CD4-positive, alpha-beta T cell treated with Interleukin-4 for 1 hour (primary cell): ENCODE data around the gene MAZ.
A peak's percentile ranks its signal among the peaks of the same experiment; 100 is the strongest.
"Not testable (repeated sequence)": the region's sequence is repeated elsewhere in the genome, so short reads cannot be mapped to it uniquely, and the experiment has no call there.

Experiments used
- DNase-seq, 2 donors: peaks; one replicate each; pipeline ENCODE4 v3.0.0-alpha.2; 2020 to 2022

The MAZ gene

DNA sequence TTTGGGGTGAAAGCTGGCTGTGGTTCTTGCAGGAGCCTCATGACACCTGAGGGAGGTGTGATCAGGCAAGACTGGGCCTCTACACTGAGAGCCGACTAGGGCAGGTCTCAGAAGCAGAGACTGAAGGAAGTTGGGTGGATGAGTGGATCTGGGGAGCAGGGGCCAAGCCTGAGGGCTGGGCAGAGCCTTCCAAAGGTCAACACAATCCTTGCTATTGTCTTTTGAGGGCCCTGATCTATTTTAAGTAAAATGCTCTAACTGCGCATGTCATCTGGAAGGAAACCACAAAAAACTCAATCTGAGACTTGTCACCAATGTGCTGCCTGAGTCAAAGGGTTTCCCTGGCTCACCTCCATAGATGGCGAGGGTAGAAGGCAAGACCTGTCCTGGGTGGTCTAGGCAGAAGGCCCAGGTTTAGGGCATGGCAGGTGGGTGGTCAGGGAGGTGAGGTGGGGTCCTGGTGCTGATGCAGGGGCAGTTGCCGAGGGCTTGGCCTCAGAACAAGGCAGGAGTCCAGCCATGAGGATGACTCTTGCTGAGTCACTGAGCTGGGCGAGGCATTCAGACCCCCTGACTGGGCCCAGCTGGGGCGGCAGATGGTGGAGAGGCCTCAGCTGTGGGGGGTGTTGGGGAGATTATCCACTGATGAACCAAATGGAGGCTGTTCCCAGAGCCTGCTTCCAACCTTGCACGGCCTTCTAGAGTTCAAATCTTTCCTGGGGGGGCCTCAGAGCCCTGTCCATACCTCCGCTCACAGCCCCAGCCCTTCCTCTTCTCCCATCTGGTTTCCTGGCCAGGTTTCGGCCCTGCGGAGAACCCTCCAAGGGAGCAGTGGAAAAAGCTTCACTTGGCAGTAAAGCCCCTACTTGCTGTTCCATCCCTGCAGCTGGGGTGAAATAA is 19.1 kb downstream of the MAZ start:
- DNase-seq = peak in 1 of 2 donors; percentile 37

DNA sequence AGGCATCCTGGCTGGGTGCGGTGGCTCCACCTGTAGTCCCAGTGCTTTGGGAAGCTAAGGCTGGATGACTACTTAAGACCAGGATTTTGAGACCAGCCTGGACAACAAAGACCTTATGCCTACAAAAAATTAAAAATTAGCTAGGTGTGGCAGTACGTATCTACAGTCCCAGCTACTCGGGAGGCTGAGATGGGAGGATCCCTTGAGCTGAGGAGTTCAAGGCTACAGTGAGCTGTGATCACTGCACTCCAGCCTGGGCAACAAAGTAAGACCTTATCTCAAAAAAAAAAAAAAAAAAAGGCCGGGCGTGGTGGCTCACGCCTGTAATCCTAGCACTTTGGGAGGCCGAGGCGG is 20.0 kb downstream of the MAZ start:
- no peak for DNase-seq

DNA sequence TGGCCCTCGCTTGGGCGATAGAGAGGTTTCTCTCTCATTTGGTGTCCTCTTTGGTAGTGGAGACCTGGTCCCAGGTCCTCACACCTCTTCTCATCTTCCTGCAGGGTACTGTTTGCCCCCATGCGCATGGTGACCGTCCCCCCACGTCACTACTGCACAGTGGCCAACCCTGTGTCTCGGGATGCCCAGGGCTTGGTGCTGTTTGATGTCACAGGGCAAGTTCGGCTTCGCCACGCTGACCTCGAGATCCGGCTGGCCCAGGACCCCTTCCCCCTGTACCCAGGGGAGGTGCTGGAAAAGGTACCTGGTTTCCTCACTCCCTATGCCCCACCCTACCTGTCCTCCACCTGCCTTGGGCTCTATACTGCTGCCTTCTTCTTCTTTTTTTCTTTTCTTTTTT is 24.4 kb downstream of the MAZ start:
- DNase-seq = no peak

DNA sequence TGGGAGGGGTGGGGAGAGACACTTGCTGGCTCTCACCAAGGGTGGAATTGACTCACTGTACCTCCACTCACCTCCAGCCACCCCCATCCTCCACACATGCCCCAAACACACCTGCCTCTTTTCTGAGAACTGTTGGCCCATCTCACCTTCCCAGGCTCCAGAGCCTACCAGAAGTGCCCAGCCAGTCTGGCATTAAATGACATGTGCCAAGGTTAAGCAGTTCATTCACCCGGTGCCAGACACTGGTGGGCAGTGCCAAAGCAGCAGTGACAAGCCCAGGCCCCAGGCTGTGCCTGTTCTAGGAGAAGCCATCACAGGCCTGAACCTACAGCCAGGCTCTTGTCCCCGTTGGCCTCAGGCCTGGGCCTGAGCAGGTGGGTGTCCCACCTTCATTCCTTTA is 25.2 kb downstream of the MAZ start:
- no peak for DNase-seq

DNA sequence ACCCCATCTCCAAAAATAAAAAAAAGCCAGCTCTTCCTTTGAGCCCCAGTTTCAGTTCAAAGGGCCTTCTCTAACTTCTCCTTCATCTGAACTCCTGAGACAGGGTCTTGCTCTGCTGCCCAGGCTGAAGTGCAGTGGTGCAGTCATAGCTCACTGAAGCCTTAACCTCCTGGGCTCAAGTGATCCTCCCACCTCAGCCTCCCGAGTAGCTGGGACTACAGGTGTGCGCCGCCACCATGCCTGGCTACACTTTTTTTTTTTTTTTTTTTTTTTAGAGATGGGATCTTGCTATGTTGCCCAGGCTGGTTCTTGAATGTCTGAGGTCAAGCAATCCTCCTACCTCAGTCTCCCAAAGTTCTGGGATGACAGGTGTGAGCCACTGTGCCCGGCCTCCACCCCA is 26.9 kb downstream of the MAZ start:
- not testable (repeated sequence) for DNase-seq

DNA sequence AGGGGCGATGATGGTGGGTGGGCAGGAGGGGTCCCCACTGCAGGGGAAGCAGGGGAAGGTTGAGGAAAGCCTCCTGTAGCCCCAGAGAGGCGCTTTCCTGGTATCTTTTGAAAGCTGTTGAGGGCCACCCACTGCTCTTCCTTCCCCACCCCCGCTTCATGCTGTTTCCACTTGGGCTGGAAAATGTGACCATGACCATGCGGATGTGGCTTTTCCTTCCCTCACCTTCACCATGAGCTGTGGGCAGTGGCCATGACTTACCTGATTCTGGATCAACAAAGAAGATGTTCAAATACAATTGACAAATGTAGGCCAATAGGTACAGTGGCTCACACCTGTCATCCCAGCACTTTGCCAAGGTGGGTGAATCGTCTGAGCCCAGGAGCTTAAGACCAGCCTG is 27.8 kb downstream of the MAZ start:
- DNase-seq = no peak

DNA sequence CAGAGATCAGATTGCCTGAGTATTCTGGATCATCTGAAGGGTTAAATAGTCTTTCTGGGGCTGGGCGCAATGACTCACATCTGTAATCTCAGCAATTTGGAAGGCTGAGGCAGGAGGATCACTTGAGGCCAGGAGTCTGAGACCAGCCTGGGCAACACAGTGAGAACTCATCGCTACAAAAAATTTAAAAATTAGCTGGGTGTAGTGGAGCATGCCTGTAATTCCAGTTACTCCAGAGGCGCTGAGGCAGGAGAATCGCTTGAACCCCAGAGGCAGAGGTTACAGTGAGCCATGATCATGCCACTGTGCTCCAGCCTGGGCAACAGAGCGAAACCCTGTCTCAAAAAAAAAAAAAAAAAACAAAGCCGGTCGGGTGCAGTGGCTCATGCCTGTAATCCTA is 29.6 kb downstream of the MAZ start:
- no peak for DNase-seq

DNA sequence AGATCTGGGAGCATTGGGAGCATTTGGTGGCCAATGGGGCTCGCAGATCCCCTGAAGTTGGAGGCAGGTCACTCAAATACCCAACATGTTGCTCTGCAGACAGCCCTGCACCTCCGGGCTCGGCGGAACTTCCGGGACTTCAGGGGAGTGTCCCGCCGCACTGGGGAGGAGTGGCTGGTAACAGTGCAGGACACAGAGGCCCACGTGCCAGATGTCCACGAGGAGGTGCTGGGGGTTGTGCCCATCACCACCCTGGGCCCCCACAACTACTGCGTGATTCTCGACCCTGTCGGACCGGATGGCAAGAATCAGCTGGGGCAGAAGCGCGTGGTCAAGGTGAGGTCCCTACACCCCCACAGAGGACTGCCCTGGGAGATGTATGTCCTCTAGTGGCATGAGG is 30.3 kb downstream of the MAZ start:
- no peak for DNase-seq

DNA sequence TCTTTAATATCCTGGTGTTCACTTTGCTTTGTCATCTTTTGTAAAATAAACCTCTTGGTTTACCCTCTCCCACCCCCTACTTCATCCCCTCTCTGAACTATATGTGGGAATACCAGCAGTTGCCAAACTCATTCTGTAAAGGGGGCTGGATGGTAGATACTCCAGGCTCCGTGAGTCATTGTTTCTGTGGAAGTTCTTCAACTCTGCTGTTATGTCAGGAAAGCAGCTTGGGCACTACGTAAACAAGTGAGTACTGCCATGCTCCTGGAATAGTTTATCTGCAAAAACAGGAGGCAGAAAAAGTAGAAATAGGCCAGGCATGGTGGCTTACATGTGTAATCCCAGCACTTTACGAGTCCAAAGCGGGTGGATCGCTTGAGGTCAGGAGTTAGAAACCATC is 31.5 kb downstream of the MAZ start:
- no peak for DNase-seq

DNA sequence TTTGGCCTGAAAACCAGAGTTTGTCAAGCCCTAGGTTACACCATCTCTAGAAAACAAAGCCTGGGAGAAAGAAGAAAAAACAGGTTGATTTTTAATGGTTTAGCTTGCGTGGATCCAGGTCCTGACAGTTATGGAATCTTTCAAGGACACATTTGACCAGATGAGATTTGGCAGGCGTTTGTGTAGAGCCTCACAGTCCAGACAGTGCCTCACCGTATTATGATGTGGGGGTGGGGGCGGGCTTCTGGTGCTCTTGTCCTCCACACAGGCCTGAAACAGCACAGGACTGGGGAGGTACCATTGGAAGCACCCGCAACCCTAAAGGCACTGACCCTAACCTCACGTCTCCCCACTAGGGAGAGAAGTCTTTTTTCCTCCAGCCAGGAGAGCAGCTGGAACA is 33.5 kb downstream of the MAZ start:
- no peak for DNase-seq

DNA sequence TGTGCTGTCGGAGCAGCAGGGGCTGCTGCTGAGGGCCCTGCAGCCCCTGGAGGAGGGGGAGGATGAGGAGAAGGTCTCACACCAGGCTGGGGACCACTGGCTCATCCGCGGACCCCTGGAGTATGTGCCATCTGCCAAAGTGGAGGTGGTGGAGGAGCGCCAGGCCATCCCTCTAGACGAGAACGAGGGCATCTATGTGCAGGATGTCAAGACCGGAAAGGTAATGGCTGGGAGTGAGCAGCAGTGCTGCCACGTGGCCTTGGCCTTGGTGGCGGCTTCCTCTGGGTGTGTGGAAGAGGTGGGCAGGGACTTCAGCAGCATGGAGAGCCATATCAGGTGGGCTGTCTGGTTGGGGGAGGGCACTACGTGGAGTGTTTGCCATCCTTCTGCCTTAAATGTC is 33.9 kb downstream of the MAZ start:
- DNase-seq = no peak

DNA sequence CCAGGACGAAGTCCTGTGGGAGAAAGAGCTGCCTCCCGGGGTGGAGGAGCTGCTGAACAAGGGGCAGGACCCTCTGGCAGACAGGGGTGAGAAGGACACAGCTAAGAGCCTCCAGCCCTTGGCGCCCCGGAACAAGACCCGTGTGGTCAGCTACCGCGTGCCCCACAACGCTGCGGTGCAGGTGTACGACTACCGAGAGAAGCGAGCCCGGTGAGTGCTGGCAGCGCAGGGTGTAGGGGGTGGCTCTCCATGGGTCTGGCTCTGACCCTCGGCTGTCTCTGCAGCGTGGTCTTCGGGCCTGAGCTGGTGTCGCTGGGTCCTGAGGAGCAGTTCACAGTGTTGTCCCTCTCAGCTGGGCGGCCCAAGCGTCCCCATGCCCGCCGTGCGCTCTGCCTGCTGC is 35.3 kb downstream of the MAZ start:
- no peak for DNase-seq

DNA sequence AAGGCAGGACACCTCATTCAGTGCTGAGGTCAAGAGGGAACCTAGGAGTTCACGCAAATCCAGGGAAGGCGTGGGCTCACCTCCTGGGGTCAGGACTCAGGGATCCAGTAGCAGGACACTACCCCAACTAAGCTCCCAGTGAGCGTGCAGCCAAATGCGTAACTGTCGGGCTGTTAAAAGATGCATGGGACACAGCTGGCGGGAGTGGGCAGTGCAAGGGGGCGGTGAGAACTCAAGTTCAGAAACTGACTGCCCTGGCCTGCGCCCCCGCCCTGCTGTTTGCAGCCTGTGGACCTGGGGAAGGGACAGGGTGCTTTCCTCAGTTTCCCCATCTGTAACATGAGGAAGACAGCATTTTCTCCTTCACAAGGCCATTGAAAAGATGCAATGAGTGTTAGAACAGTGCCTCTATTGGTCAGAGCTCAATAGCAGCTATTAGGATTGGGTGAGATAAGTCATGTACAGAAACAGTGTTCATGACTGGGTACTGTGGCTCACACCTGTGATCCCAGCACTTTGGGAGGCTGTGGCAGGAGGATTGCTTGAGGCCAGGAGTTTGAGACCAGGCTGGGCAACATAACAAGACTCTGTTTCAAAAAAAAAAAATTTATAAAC is 36.5 kb downstream of the MAZ start:
- DNase-seq = no peak

DNA sequence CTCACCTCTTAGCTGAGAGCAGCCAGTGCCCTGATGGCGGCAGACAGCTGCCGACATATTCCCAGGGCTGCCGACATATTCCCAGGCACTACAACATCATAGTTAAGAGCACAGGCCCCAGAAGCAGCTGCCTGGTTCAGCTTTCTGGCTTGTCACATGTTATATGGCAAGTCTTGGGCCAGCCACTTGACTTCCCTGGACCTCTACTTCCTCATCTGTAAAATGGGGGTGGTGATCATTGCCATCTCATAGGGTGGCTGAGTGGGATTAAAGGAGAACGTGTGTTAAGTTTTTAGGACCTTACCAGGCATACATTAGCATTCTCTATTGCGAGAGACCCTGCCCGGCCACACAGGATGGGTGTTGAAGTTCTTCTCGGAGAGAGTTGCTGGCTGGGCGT is 37.6 kb downstream of the MAZ start:
- no peak for DNase-seq

DNA sequence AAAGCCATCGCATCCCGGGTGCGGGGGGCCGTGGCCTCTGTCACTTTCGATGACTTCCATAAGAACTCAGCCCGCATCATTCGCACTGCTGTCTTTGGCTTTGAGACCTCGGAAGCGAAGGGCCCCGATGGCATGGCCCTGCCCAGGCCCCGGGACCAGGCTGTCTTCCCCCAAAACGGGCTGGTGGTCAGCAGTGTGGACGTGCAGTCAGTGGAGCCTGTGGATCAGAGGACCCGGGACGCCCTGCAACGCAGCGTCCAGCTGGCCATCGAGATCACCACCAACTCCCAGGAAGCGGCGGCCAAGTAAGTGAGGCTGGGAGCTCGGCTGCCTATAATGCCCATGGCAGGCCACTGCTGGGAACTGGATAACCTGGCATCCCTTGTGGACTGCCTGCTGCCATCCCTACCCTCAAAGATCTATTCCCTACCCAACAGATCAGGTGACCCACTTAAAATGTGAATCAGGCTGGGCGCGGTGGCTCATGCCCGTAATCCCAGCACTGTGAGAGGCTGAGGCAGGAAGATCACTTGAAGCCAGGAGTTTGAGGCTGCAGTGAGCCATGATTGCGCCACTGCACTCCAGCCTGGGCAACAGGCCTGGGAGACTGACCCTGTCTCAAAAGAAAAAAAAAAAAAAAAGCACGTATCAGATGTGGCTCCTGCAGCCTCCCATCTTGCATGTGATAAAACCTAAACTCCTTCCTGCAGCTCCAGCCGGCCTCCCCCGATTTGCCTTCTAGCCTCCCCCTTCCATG is 38.4 kb downstream of the MAZ start:
- no peak for DNase-seq

DNA sequence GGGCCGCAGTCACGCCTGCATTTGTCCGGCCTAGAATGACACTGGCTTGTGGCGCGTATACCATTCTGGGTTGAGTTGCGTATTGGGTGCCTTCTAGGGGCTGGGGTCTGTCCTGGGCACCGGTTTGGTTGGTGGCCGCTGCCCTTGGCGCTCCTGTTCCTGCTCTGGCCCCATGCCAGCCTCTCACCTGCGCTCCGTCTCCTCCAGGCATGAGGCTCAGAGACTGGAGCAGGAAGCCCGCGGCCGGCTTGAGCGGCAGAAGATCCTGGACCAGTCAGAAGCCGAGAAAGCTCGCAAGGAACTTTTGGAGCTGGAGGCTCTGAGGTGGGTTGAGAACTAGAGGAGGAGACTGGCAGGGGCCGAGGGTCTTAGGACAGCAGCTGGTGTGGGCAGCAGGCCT is 39.3 kb downstream of the MAZ start:
- no peak for DNase-seq

DNA sequence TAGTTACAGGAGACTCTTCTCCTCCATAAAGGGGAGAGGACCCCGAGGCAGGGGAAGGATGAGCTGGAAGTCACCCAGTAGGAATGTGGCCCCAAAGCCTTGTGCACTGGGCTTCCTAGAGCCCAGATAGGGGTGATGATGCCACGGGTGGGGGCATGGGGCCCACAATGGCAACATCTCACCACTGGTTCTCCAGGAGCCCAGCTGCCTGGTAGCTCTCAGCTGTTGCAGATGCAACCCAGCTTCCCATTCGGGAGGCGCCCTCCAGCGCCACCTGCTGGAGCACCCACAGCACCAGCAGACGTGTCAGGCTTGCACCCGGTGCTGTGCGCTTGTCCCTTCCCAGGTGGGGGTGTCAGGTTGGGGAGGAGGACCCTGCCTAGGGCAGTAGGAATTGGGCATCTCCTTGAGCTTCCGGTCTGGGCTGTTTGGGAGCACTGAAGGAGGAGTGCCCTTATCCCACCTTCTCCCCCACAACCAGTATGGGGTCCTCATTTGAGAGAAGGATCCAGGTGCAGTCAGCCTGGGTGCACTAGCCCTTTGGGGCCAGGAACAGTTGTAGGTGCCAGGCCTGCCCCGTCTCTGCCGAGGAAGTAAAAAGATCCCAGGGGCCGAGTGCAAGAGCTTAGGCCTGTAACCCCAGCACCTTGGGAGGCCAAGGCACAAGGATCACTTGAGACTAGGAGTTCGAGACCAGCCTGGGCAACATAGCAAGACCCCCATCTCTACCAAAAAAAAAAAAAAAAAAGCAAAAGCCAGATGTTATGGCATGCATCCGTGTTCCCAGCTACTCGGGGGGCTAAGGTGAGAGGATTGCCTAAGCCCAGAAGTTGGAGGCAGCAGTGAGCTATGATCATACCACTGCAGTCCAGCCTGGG is 42.3 kb downstream of the MAZ start:
- DNase-seq = peak; percentile 81 to 82

DNA sequence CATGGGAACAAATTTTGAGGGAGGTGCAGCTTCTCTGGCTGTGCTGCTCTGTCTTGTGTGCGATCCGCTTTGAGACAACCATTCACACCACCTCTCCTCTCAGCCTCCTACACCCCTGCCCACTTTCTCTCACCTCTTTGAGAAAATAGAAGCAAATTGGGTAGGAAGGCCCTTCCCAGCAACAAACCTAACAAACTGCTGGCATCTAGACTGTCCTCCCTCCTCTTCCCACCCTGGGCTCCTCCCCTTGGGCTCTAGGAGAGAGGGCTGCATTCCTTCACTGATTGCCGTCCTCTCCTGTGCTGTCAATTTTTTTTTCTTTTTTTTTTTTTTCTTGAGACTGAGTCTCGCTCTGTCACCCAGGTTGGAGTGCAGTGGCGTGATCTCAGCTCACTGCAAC is 43.2 kb downstream of the MAZ start:
- no peak for DNase-seq

DNA sequence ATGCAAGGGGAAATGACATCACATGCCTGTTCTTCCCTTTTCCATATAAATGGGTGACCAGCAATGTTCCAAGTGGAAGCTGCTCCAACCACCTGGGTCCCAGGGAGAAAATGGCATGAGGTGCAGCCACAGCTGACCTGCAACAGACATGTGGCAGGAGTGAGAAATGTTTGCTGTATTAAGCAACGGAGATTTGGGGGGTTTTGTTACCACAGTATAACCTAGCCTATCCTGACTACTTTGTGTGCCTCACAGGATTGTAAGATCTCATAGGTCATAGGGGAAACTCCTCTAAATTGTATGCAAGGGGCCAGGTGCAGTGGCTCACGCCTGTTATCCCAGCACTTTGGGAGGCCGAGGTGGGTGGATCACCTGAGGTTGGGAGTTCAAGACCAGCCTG is 44.7 kb downstream of the MAZ start:
- no peak for DNase-seq

DNA sequence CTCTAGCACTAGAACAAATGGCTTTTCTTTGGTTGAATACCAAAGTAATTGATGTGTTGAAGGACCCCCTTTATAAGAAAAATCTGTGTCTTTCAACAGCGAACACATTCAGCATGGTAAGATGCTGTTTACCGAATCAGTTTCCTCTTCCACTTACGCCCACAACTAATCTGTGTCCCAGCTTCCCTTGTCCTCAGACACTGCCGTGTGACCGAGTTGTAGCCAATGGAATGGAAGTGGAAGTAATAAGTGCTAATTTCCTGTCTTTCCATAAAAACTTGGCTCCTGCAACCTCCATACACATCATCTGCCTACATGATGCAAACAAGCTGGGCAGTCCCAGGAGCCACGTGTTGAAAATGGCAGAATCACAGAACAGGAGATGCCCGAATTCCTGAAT is 46.3 kb downstream of the MAZ start:
- DNase-seq = no peak

DNA sequence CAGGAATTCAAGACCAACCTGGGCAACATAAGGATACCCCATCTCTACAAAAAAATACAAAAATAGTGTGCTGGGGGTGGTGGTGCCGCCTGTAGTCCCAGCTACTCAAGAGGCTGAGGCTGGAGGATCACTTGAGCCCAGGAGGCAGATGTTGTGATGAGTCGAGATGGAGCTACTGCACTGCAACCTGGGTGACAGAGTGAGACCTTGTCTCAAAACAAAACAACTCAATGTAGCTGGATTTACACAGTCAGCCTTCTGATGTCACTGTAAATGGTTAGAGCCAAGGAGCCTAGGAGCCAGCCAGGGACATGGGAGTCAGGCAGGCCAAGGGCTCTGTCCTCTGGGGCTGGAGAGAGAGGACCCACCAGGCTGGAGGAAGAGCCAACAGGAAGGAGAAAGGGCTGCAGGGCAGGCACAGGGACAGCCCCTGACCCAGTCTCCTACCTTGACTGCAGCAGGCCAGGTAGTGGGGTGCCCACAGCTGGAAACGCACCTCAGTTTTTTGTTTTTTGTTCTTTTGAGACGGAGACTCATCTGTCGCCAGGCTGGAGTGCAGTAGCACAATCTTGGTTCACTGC is 48.3 kb downstream of the MAZ start:
- no peak for DNase-seq

DNA sequence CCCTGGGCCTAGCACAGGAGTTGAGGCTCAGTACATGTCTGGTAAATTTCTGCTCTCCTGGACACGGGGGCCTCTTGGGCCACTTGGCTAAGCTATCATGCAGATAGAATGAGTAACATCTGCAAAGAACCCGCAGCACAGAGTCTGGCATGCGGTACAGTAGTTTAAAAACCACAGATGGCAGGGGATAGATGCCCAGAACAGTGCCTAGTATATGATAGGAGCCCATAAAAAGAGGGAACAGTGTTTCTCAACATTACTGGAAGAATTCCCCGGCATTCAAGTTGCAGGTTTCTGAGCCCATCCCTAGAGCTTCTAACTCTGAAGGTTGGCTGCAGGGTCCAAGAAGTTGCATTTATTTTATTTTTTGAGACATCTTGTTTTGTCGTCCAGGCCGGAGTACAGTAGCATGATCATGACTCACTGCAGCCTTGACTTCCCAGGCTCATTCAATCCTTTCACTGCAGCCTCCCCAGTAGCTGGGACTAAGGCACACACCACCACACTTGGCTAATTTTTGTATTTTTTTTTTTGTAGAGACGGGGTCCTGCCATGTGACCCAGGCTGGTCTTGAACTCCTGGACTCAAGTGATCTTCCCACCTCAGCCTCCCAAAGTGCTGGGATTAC is 50.9 kb downstream of the MAZ start:
- DNase-seq = no peak
